HCT116 (cell line): ENCODE results near the gene TOR2A. TPM values are rescaled to one million over a fixed set of nuclear protein-coding genes. Genes with fewer than 3 reads are reported as not detected.

Experiments
- CEBPB ChIP-seq: IDR thresholded peaks from 2 replicates; pipeline ENCODE4 v1.6.1; 2012; ENCODE audit warnings: low read depth
- ELF1 ChIP-seq: IDR thresholded peaks from 2 replicates; pipeline ENCODE4 v1.6.1; 2012; ENCODE audit warnings: low read depth, borderline replicate concordance
- SP1 ChIP-seq: IDR thresholded peaks from 2 replicates; pipeline ENCODE4 v1.6.1; 2012; ENCODE audit warnings: low read depth
- total RNA-seq: library from RNA; stranded (reverse); gene quantifications from one replicate; pipeline ENCODE4 v1.2.1, GENCODE V29; 2021; ENCODE audit not compliant: unreplicated experiment

TOR2A gene
- total RNA-seq, 1 experiment from 2014 or later = 12.0 TPM

- TF ChIP-seq CEBPB (no peak), ELF1 (no peak), SP1 (no peak)
- TF ChIP-seq, all 23 proteins: peak for 0
Measured at GRCh38 chr9:127682351-127683136, 52.5 kb downstream of the TOR2A start (continued).

Other genes with a start within 250 kb of the TOR2A start
- 40.6 TPM for gene STXBP1, start 123.0 kb downstream of the TOR2A start, total RNA-seq
- 0.22 TPM for gene CFAP157, start 28.3 kb downstream of the TOR2A start, total RNA-seq
- 21.8 TPM for gene PTRH1, start 19.6 kb downstream of the TOR2A start, total RNA-seq
- not detected for gene TTC16, start 19.2 kb downstream of the TOR2A start, total RNA-seq
- 1.3 TPM for gene SH2D3C, start 43.4 kb upstream of the TOR2A start, total RNA-seq
- 102 TPM for gene CDK9, start 50.7 kb upstream of the TOR2A start, total RNA-seq
- gene FPGS, start 67.6 kb upstream of the TOR2A start, total RNA-seq = 70.6 TPM
- gene ENG, start 119.4 kb upstream of the TOR2A start, total RNA-seq = 0.76 TPM
- gene AK1, start 142.4 kb upstream of the TOR2A start, total RNA-seq = 61.1 TPM
- gene ST6GALNAC6, start 164.3 kb upstream of the TOR2A start, total RNA-seq = 24.5 TPM
- gene ST6GALNAC4, start 181.7 kb upstream of the TOR2A start, total RNA-seq = 49.4 TPM
- gene PIP5KL1, start 195.5 kb upstream of the TOR2A start, total RNA-seq = 37.6 TPM
- gene DPM2, start 202.6 kb upstream of the TOR2A start, total RNA-seq = 54.6 TPM
- gene EEIG1, start 245.7 kb upstream of the TOR2A start, total RNA-seq = 44.2 TPM